Activated CD8-positive, alpha-beta T cell treated with anti-CD3 and anti-CD28 coated beads, Interleukin-2, amount 10 ng/mL, durations not matched to agents 7 days and 5 days (primary cell): ENCODE data around the gene PARM1. TPM values are rescaled to one million over a fixed set of nuclear protein-coding genes. Genes with fewer than 3 reads are reported as not detected.

ENCODE experiments used
- ATAC-seq: fragments of 150-1000 bp; cut with Tn5 transposase; one replicate; pipeline ENCODE4 v1.10.0; 2021; ENCODE audit warnings: moderate library complexity
- CTCF ChIA-PET: fragments of 350-600 bp; sonication (Branson Sonifier 250); formaldehyde crosslinking; loops from one replicate; lab custom pipeline; 2021; ENCODE audit warnings: antibody characterized with exemption; lab: Charles Lee
- POLR2A ChIA-PET: fragments of 350-600 bp; sonication (Branson Sonifier 250); formaldehyde crosslinking; loops from one replicate; lab custom pipeline; 2021; ENCODE audit warnings: antibody characterized with exemption; lab: Charles Lee
- DNase-seq: peaks from one replicate; pipeline ENCODE4 v3.0.0-alpha.2; 2020
- H3K27ac Mint-ChIP-seq: one replicate; pipeline ENCODE4 v1.8.0; 2021; ENCODE audit warnings: mild to moderate bottlenecking, mixed read lengths
- H3K27me3 Mint-ChIP-seq: one replicate; pipeline ENCODE4 v1.8.0; 2021; ENCODE audit warnings: low read depth, mixed read lengths
- H3K36me3 Mint-ChIP-seq: one replicate; pipeline ENCODE4 v1.8.0; 2021; ENCODE audit warnings: low read depth, mixed read lengths
- H3K4me1 Mint-ChIP-seq: one replicate; pipeline ENCODE4 v1.8.0; 2021; ENCODE audit warnings: low read depth, mixed read lengths
- H3K4me3 Mint-ChIP-seq: one replicate; pipeline ENCODE4 v1.8.0; 2021; ENCODE audit warnings: mild to moderate bottlenecking, mixed read lengths
- H3K9me3 Mint-ChIP-seq: one replicate; pipeline ENCODE4 v1.8.0; 2022; ENCODE audit warnings: mixed read lengths; ENCODE audit not compliant: insufficient read depth
- total RNA-seq, 2 experiments: library from RNA; stranded (reverse); gene quantifications; one replicate each; pipeline ENCODE4 v1.2.3, GENCODE V29; 2021

The PARM1 gene
- total RNA-seq, 2 experiments from 2014 or later: not detected

- ATAC-seq (no peak), DNase-seq (no peak)
- CTCF ChIA-PET: no interaction called here
- POLR2A ChIA-PET: no interaction called here
- Mint-ChIP-seq H3K9me3 (no peaks in the 10 kb centered on the region), H3K36me3 (no peaks in the 10 kb centered on the region), H3K4me3 (no peak overlapping the region), H3K27me3 (no peaks in the 10 kb centered on the region), H3K27ac (no peak overlapping the region), H3K4me1 (no peaks in the 10 kb centered on the region)
Observed at GRCh38 chr4:74999714-75000309, 66.9 kb downstream of the PARM1 start.

- ChIA-PET POLR2A (no interaction called here), CTCF (no interaction called here)
- Mint-ChIP-seq H3K4me1 (no peaks in the 10 kb centered on the region), H3K27ac (no peak overlapping the region), H3K27me3 (no peaks in the 10 kb centered on the region), H3K9me3 (no peaks in the 10 kb centered on the region), H3K36me3 (no peaks in the 10 kb centered on the region), H3K4me3 (no peak overlapping the region)
- no peak for DNase-seq
- ATAC-seq: no peak
Observed at GRCh38 chr4:75001871-75002270, 69.0 kb downstream of the PARM1 start.

DNA sequence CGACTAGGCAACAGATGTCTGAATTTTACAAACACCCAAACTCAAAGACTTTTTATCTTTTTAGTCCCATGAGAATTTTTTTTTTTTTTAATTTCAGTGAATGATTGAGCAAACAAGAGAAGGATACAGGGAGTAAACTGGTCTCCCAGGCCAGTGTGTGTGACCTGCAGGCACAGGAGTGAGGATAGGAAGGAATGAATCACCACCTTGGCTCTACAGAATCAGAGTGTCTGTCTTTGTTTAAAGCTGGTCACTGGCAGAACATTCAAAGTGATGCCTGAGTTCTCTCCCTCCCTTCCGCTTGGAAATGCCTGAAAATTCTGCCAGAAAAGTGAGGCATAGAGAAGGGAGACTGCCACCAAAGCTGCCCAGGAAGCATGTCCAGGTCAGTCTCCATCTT is 69.5 kb downstream of the PARM1 start:
- H3K4me3 Mint-ChIP-seq: no peak overlapping the region
- POLR2A ChIA-PET: no interaction called here
- no peaks in the 10 kb centered on the region for H3K4me1 Mint-ChIP-seq
- no peaks in the 10 kb centered on the region for H3K36me3 Mint-ChIP-seq
- ATAC-seq (no peak), DNase-seq (no peak)
- H3K27me3 Mint-ChIP-seq: no peaks in the 10 kb centered on the region
- CTCF ChIA-PET: no interaction called here
- H3K27ac Mint-ChIP-seq: no peak overlapping the region
- no peaks in the 10 kb centered on the region for H3K9me3 Mint-ChIP-seq

- ChIA-PET CTCF (no interaction called here), POLR2A (no interaction called here)
- DNase-seq (no peak), ATAC-seq (no peak)
- no peaks in the 10 kb centered on the region for H3K9me3 Mint-ChIP-seq
- no peak overlapping the region for H3K27ac Mint-ChIP-seq
- no peaks in the 10 kb centered on the region for H3K4me1 Mint-ChIP-seq
- H3K27me3 Mint-ChIP-seq: no peaks in the 10 kb centered on the region
- H3K4me3 Mint-ChIP-seq: no peak overlapping the region
- H3K36me3 Mint-ChIP-seq: no peaks in the 10 kb centered on the region
Observed at GRCh38 chr4:75003979-75004378, 71.1 kb downstream of the PARM1 start.

- H3K27ac Mint-ChIP-seq: no peak overlapping the region
- H3K9me3 Mint-ChIP-seq: no peaks in the 10 kb centered on the region
- H3K36me3 Mint-ChIP-seq: no peaks in the 10 kb centered on the region
- CTCF ChIA-PET: no interaction called here
- no peak for DNase-seq
- no peak for ATAC-seq
- no peak overlapping the region for H3K4me3 Mint-ChIP-seq
- no peaks in the 10 kb centered on the region for H3K27me3 Mint-ChIP-seq
- POLR2A ChIA-PET: no interaction called here
- no peaks in the 10 kb centered on the region for H3K4me1 Mint-ChIP-seq
Observed at GRCh38 chr4:75004755-75005668, 72.1 kb downstream of the PARM1 start.

DNA sequence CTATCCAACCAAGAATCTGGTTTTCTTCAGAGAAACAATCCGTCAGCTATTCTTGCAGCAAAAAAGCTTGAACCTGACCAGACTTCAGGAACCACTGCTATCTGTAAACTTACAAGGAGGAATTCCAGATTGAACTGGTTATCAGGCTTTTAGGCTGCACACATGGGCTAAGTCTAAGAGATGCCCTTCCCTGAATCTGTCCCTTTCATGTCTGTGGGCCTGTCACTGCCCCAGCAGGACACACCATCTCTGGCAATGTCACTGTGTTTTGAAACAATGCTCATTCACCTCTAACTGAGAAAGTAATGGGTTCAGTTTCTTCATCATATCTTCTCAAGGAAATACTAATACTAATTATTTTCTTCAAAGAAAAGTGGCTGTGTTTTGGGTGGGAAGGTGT is 72.8 kb downstream of the PARM1 start:
- H3K27me3 Mint-ChIP-seq: no peaks in the 10 kb centered on the region
- no peak overlapping the region for H3K27ac Mint-ChIP-seq
- DNase-seq: no peak
- H3K9me3 Mint-ChIP-seq: no peaks in the 10 kb centered on the region
- ChIA-PET CTCF (no interaction called here), POLR2A (no interaction called here)
- H3K36me3 Mint-ChIP-seq: no peaks in the 10 kb centered on the region
- no peak for ATAC-seq
- H3K4me1 Mint-ChIP-seq: no peaks in the 10 kb centered on the region
- H3K4me3 Mint-ChIP-seq: no peak overlapping the region

DNA sequence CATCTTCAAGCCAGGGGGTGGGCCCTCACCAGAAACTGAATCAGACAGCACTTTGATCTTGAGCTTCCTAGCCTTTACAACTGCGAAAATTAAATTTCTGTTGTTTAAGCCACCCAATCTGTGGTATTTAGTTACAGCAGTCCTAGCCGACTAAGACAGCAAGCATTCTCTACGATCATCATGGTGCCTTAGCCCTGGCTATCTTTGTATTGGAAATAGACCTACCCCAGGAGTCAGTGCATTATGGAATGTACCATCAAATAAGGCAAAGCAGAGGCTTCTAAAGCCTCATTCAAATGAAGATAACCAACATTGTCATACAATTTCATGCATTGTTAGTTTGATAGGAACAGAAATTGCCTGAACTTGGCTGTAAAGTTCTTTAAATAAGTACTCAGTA is 75.0 kb downstream of the PARM1 start:
- ChIA-PET POLR2A (no interaction called here), CTCF (no interaction called here)
- no peaks in the 10 kb centered on the region for H3K9me3 Mint-ChIP-seq
- H3K27ac Mint-ChIP-seq: no peak overlapping the region
- no peaks in the 10 kb centered on the region for H3K36me3 Mint-ChIP-seq
- ATAC-seq: no peak
- H3K27me3 Mint-ChIP-seq: no peaks in the 10 kb centered on the region
- no peak overlapping the region for H3K4me3 Mint-ChIP-seq
- no peak for DNase-seq
- no peaks in the 10 kb centered on the region for H3K4me1 Mint-ChIP-seq

DNA sequence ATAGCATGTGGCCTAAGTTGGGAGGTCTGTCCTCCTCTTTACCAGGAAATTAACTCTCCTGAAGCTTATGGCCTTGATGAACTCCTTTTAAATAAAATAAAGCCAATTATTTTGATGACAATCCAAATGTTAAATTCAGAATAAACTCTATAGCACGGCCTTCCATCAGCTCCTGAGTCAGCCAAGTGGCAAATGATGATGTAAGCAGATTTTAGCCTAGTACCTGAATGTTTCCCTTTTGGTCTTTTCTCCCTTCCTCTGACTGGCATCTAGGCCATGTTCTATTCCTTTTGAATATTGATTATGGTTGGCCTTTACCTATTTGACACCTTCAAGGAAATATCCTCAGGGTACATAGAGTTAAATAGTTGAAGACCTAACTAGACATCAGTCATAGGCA is 76.2 kb downstream of the PARM1 start:
- no peak for ATAC-seq
- no peaks in the 10 kb centered on the region for H3K27me3 Mint-ChIP-seq
- no peaks in the 10 kb centered on the region for H3K36me3 Mint-ChIP-seq
- no peaks in the 10 kb centered on the region for H3K4me1 Mint-ChIP-seq
- DNase-seq: no peak
- CTCF ChIA-PET: no interaction called here
- POLR2A ChIA-PET: no interaction called here
- no peak overlapping the region for H3K4me3 Mint-ChIP-seq
- H3K9me3 Mint-ChIP-seq: no peaks in the 10 kb centered on the region
- H3K27ac Mint-ChIP-seq: no peak overlapping the region

- Mint-ChIP-seq H3K4me3 (no peak overlapping the region), H3K27me3 (no peaks in the 10 kb centered on the region), H3K9me3 (no peaks in the 10 kb centered on the region), H3K4me1 (no peaks in the 10 kb centered on the region), H3K36me3 (no peaks in the 10 kb centered on the region), H3K27ac (no peak overlapping the region)
- POLR2A ChIA-PET: no interaction called here
- CTCF ChIA-PET: no interaction called here
- no peak for ATAC-seq
- no peak for DNase-seq
Observed at GRCh38 chr4:75011131-75011795, 78.3 kb downstream of the PARM1 start.

- no peaks in the 10 kb centered on the region for H3K36me3 Mint-ChIP-seq
- no peaks in the 10 kb centered on the region for H3K4me1 Mint-ChIP-seq
- DNase-seq: no peak
- no peak overlapping the region for H3K27ac Mint-ChIP-seq
- ChIA-PET POLR2A (no interaction called here), CTCF (no interaction called here)
- H3K9me3 Mint-ChIP-seq: no peaks in the 10 kb centered on the region
- no peak overlapping the region for H3K4me3 Mint-ChIP-seq
- no peak for ATAC-seq
- H3K27me3 Mint-ChIP-seq: no peaks in the 10 kb centered on the region
Observed at GRCh38 chr4:75015627-75016026, 82.7 kb downstream of the PARM1 start.

DNA sequence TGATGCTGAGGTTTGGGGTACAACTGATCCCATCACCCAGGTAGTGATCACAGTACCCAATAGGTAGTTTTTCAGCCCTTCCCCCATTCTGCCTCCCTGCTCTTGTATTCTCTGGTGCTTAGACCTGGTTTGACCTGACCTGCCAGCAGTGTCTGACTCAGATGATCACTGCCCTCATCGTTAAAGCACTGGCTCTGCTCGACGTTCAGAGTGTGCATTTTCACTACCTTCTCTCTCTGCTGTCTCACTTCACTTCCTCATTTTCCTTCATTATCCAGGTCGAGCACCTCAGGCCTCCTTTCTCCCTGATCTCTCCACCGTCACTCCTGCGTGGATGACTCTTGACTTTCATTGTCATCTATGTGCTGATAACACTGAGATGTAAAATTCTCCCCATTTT is 83.6 kb downstream of the PARM1 start:
- ChIA-PET CTCF (no interaction called here), POLR2A (no interaction called here)
- Mint-ChIP-seq H3K4me1 (no peaks in the 10 kb centered on the region), H3K27ac (no peak overlapping the region), H3K36me3 (no peaks in the 10 kb centered on the region), H3K27me3 (no peaks in the 10 kb centered on the region), H3K4me3 (no peak overlapping the region), H3K9me3 (no peaks in the 10 kb centered on the region)
- DNase-seq (no peak), ATAC-seq (no peak)

DNA sequence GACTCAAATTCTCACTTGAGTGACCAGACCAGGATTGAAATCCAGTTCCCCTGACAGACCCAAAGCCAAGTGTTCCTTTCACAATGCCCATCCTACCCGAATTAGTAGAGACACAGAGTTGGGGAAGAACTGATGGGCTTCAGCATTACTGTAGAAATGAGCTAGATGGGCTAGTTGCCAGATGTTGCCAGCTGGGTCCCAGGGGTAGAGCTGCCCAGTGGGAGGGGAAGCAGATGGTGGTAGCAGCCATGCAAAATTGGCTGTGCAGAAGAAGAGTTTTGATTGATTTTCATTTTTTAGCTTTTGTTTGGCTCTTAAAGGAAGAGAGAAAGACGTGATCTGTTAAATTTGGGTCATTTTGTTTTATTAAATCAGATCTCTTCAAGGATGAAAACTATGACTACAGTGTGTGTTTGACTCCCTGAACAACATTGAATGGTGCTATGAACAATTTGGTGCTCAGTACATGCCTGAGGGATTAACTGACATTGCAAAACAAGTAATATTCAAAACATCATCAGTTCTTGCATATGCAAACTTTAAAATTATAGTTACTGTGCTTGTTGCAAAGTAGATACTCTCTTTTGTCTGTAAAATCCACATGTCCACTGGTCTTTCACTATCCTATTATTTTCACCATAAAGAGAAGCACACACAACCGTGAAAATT is 86.0 kb downstream of the PARM1 start:
- ATAC-seq (no peak), DNase-seq (no peak)
- no peak overlapping the region for H3K27ac Mint-ChIP-seq
- H3K4me3 Mint-ChIP-seq: no peak overlapping the region
- H3K9me3 Mint-ChIP-seq: no peaks in the 10 kb centered on the region
- CTCF ChIA-PET: no interaction called here
- POLR2A ChIA-PET: no interaction called here
- no peaks in the 10 kb centered on the region for H3K4me1 Mint-ChIP-seq
- no peaks in the 10 kb centered on the region for H3K36me3 Mint-ChIP-seq
- H3K27me3 Mint-ChIP-seq: no peaks in the 10 kb centered on the region
